WTC11 (cell line): Measurements from ENCODE around the gene NPAS2.

Experiments used
- CREM ChIP-seq: sonication (generic); formaldehyde crosslinking; IDR thresholded peaks from 2 replicates; pipeline ENCODE4 v1.8.1; 2022; ENCODE audit warnings: mild to moderate bottlenecking, missing genetic modification reagents, moderate library complexity
- PRRX2 ChIP-seq: fragments of 250-450 bp; sonication (Bioruptor Pico); IDR thresholded peaks from 2 replicates; pipeline ENCODE4 v1.8.0; 2021; ENCODE audit warnings: mild to moderate bottlenecking
- TEAD4 ChIP-seq: sonication (generic); formaldehyde crosslinking; IDR thresholded peaks from 2 replicates; pipeline ENCODE4 v1.8.0; 2022; ENCODE audit warnings: mild to moderate bottlenecking, missing genetic modification reagents
- TF ChIP-seq, protein P1 (sequence below): sonication (generic); formaldehyde crosslinking; IDR thresholded peaks from 2 replicates; pipeline ENCODE4 v1.8.0; 2023; ENCODE audit warnings: missing genetic modification reagents

DNA sequence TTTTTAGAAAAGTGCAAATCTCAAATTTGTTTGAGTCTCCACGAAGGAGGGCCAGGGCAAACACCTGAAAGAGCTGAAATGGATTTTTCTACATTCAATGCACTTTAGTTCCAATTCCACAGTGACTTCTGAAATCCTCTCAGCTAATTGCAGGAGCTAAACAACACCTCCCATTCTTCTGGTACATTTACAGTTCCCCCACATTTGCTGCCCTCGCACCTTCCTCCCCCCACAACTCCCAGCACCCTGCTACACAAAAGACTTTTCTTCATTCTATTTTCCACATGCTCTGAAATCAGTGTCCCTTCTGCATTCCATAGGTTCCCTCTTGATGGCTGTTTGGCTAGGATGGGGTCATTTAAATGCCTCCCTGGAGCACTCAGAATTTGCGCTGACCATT, 5.9 kb upstream of the NPAS2 start:
- TF ChIP-seq, protein P1, sequence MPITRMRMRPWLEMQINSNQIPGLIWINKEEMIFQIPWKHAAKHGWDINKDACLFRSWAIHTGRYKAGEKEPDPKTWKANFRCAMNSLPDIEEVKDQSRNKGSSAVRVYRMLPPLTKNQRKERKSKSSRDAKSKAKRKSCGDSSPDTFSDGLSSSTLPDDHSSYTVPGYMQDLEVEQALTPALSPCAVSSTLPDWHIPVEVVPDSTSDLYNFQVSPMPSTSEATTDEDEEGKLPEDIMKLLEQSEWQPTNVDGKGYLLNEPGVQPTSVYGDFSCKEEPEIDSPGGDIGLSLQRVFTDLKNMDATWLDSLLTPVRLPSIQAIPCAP (CRISPR knock-in tag) = no peak
- no peak for TF ChIP-seq CREM (CRISPR knock-in tag)
- no peak for TF ChIP-seq PRRX2 (CRISPR knock-in tag)
- no peak for TF ChIP-seq TEAD4
